Activated T-cell treated with anti-CD3 and anti-CD28 coated beads, Interleukin-2, amount 50 U/mL, for 1 hour (primary cell): Measurements from ENCODE around the gene BSND.

Experiments used
- DNase-seq: peaks from one replicate; pipeline ENCODE4 v3.0.0-alpha.2; 2020

The BSND gene

DNA sequence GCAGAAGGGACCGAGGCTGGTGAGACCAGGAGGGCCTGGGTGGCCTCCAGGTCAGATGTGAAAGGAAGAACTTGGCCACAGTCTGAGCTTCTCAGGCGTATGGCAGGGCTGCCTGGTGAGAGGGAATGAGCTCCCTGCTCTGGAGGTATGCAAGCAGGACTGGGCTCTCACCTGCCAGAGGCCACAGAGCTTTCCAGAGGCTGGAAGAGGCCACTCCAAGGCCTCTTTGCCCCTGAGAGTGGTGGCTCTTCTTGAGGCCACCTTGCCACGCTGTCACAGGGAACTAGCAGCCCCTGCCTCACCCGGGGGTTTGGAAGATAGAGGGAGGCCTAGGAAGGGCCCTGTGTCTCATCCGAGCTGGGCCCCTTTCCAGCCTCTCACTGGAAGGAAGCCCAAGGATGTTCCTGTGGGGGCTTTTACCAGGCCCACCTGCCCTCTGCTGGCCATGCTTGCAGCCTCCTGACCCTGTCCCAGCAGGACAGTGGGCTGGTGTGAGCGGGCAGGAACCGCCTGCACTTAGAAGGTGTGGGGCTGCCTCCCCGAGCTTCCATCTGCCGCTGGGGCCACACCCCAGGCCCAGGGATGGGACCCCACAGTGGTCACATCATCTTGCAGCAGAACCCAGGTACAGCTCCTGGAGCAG, 50.7 kb downstream of the BSND start:
- no peak for DNase-seq

GRCh38 chr1:55049914-55050278, 51.2 kb downstream of the BSND start:
- no peak for DNase-seq

GRCh38 chr1:55050283-55050682, 51.5 kb downstream of the BSND start:
- no peak for DNase-seq

DNA sequence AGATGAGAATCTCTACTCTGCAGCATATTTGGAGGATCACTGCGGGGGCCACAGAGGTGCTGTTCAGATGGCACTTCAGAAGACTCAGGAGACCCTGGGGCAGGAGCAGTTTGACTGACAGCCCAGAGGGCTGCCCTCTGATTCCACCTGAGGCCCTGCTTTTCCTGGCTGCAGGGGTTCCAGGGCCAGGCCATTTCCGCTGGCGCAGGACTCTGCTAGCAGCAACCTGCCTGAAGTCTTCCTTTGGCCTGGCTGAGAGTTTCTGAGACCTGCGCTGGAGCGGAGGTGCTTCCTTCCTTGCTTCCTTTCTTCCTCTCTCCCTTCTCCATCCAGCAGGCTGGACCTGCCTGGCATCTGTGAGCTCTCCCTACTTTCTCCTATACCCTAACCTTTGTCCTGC, 52.4 kb downstream of the BSND start:
- no peak for DNase-seq

DNA sequence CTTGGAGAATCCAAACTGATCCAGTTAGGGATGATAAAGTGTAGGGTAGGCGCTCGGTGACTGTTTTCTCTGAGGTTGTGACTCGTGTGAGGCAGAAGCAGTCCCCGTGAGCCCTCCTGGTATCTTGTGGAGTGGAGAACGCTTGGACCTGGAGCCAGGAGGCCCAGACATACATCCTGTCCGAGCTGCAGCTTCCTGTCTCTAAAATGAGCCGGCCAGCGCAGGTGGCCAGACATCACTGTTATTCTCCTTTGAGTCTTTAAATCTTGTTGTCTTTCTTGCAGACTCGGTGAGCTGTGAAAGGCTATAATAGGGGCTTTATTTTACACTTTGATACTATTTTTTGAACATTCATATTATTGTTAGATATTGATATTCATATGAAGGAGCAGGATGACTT, 52.9 kb downstream of the BSND start:
- no peak for DNase-seq

GRCh38 chr1:55052221-55053142, 53.7 kb downstream of the BSND start:
- DNase-seq: no peak

DNA sequence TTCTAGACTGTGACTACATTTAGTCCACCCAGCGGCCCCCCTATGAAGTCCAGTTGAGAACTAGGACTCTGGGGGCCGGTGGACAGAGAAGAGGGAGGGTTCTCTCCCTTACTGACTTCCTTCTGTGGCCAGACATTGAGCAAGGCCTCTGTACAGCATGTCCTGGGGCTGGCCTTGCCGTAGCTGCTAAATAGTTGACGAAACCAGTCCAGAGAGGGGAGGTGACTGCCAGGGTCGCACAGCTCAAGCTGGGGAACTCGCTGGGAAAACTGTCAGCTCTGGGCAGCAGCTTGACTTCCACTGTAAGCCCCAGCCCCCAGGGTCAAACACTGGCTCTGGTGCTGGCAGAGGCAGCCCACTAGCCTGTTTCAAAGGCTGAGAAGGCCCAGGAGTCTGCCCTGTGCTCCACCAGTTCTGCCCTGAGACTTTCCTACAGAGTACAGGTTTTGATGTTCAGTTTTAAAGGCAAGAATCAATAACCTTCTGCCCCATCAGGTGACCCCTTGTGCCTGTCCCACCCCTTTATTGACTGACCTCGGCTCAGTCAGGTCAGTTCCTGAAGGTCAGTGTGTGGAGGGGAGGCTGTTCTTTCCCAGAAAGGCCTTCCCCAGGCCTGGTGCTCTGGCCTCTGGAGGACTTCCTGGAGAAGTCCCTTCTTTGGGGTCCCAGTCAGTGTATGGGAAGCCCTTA, 54.7 kb downstream of the BSND start:
- no peak for DNase-seq

DNA sequence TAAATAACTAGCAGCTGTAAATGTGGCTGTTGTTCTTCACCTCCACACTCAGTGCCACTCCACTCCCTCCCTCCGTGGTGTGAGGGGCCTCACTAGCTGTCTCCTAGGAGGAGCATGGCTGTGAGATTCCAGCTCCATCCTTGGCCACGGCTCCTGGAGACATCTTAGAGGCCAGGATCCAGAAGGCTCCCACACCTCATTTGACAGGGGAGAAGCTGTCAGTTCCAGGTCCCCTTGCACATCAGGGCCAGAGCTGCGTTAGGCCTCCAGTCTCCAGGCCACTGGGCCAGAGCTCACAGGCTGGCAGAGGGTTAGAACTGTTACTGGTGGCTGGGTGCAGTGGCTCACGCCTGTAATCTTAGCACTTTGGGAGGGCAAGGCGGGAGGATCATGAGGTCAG, 55.7 kb downstream of the BSND start:
- DNase-seq: no peak

GRCh38 chr1:55055084-55055882, 56.5 kb downstream of the BSND start:
- no peak for DNase-seq

DNA sequence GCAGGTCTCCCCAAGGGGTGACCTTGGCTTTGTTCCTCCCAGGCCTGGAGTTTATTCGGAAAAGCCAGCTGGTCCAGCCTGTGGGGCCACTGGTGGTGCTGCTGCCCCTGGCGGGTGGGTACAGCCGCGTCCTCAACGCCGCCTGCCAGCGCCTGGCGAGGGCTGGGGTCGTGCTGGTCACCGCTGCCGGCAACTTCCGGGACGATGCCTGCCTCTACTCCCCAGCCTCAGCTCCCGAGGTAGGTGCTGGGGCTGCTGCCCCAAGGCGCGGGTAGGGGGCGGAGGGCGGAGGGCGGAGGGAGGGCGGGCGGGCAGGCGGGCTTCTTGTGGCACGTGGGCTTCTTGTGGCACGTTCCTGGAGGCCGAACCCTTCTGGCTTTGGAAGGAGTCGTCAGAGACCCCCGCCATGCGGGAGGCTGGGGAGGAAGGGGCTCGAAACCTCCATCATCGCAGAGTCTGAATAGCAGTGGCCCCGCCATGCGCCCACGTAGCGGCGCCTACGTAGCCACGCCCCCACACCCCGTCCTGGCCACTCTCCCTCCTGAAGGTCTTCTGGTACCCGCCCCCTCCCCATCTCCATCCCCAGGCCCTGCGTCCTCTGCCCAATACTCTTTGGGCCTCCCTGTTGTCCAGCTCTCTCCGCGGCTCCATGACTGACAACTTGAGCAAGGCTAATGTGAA, 57.4 kb downstream of the BSND start:
- no peak for DNase-seq

- DNase-seq: no peak
These were observed 57.9 kb downstream of the BSND start for GRCh38 chr1:55056632-55056992.

GRCh38 chr1:55057270-55057955, 58.7 kb downstream of the BSND start:
- DNase-seq: no peak

DNA sequence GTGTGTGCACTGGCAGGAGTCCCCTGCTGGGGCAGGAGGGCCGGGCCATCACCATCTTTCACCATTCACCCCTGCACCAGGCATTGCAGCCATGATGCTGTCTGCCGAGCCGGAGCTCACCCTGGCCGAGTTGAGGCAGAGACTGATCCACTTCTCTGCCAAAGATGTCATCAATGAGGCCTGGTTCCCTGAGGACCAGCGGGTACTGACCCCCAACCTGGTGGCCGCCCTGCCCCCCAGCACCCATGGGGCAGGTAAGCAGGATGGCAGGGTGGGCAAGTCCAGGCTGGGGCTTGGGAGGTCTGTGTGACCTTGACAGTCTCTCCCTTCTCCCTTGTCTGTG, 59.2 kb downstream of the BSND start:
- DNase-seq: no peak

- DNase-seq: no peak
These were observed 60.8 kb downstream of the BSND start for GRCh38 chr1:55059302-55060132.

DNA sequence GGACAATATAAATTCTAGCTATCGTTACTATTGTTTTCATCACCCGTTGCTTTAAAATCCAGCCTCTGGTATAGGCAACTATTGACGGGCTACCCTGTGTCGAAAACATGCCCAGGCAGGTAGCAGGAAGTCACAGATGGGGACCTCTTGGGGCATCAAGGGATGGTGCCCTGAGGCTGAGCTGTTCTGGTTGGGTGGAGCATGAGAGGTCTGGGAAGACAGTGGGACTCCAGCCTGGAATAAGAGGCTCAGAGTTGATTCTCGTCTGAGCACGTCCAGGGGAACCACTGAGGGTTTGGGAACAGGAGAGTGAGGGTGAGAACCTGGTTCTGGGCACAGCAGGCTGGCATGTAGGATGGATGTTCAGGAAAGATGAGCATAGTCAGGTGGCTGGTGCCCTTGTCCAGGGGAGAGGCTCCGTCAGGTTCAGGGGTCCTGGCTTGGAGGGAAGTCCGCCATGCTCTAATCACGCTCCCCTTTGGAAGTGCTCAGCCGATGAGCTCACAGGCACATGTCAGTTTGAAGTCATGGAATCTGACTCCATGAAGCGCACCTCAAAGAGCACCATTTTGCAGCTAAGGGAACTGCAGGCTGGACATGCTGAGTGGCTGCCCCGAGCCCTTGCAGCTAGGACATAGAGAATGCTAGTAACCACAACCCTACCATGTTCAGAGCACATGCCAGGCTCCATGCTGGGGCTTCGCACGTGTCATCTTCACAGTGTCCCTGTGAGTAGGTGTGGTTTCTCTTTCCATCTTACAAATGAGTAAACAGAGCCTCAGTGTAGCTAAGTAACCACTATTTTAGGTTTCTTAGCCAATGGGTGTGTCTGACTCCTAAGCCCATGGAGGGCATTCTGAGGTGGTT, 61.6 kb downstream of the BSND start:
- DNase-seq: no peak

DNA sequence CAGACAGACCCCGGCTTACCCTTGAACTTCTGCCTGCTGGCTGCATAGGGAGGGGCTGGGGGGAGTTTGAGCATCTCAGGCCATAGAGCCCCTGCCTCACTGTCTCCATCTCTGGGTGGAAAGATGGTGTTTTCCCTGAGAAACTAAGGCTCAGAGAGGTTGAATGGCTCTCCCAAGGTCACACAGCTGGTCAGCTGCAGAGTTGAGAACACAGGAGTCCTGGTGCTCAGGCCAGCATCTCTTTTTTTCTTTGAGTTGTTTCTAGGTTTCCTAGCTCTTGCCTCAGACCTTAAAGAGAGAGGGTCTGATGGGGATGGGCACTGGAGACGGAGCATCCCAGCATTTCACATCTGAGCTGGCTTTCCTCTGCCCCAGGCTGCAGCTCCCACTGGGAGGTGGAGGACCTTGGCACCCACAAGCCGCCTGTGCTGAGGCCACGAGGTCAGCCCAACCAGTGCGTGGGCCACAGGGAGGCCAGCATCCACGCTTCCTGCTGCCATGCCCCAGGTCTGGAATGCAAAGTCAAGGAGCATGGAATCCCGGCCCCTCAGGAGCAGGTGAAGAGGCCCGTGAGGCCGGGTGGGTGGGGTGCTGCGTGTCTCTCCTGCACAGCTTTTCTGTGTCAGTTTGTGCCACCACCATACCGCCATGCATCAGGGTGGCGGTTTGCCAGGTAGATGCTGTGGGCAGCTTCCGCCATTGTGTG, 62.4 kb downstream of the BSND start:
- no peak for DNase-seq
